Ovary (tissue), 1 donor: ENCODE data around the gene LAMC3.

Source experiments
- EP300 ChIP-seq: sonication (generic); formaldehyde crosslinking; IDR thresholded peaks from one replicate; pipeline ENCODE4 v1.6.1; 2017; ENCODE audit warnings: antibody characterized with exemption
- POLR2A ChIP-seq: fragments of 450-650 bp; IDR thresholded peaks from one replicate; pipeline ENCODE4 v1.6.1; 2017; ENCODE audit warnings: antibody characterized with exemption, mild to moderate bottlenecking, moderate library complexity

DNA sequence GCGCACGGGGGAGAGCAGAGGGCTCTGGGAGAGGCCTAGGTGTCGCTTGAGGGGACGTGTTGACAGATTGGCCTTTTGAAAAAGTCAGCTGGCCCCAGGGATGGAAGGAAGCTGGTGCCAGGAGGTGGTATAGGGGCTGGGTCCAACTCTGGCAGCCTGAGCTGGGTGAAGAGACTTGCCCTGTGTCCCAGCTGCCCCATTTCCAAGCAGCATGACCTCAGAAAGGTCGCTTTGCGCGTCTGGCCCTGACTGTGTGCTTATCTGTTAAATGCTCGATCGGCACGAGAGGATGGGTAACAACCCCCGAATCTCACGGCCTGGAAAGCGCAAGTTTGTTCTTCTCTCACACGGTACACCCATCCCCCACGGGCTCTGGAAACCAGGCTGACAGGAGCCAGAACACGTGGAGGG is 31.2 kb upstream of the LAMC3 start:
- no peak for TF ChIP-seq POLR2A
- no peak for TF ChIP-seq EP300
